IMR-90 (cell line): ENCODE measurements around the gene QKI. TPM values are rescaled to one million over a fixed set of nuclear protein-coding genes. Genes with fewer than 3 reads are reported as not detected.

Source experiments
- ATAC-seq: fragments of 200-7000 bp; cut with Tn5 transposase; 2 replicates; pipeline ENCODE4 v1.9.1; 2020; ENCODE audit warnings: low read depth, mild to moderate bottlenecking, moderate library complexity
- BruUV-seq: library from RNA; stranded (reverse); fragments of 400-500 nt; replicated peaks from 2 replicates; lab custom pipeline; 2021; lab: Mats Ljungman, UMichigan
- CTCF ChIA-PET: fragments of 300-600 bp; formaldehyde crosslinking; extraction: SDS; loops from one replicate; lab custom pipeline; 2021; ENCODE audit warnings: antibody characterized with exemption; lab: Yijun Ruan, JAX
- POLR2A ChIA-PET: fragments of 300-600 bp; sonication (Branson Sonifier 250); formaldehyde crosslinking; loops from one replicate; lab custom pipeline; 2022; ENCODE audit warnings: antibody characterized with exemption; ENCODE audit not compliant: unreplicated experiment; lab: Charles Lee
- DNase-seq: peaks from one replicate; pipeline ENCODE4 v3.0.0; 2013
- H2AFZ ChIP-seq: replicated peaks from 2 replicates; pipeline ENCODE3; 2013; ENCODE audit warnings: low read length, mild to moderate bottlenecking; ENCODE audit not compliant: poor library complexity
- H2AK5ac ChIP-seq: 2 replicates; pipeline ENCODE4 v1.6.1; 2013; ENCODE audit warnings: low read depth, low read length, inconsistent platforms
- H2AK9ac ChIP-seq: replicated peaks from 2 replicates; pipeline ENCODE3; 2013; ENCODE audit warnings: mild to moderate bottlenecking, low read depth, low read length, moderate library complexity; ENCODE audit not compliant: poor library complexity
- H2BK120ac ChIP-seq: 2 replicates; pipeline ENCODE4 v1.6.1; 2013; ENCODE audit warnings: low read depth, low read length, inconsistent platforms
- H2BK15ac ChIP-seq: 3 replicates; pipeline ENCODE4 v1.6.1; 2013; ENCODE audit warnings: low read depth, low read length, inconsistent platforms
- H2BK20ac ChIP-seq: 2 replicates; pipeline ENCODE4 v1.6.1; 2013; ENCODE audit warnings: low read depth, mild to moderate bottlenecking, inconsistent platforms, low read length, moderate library complexity
- H2BK5ac ChIP-seq: 2 replicates; pipeline ENCODE4 v1.6.1; 2013; ENCODE audit warnings: mild to moderate bottlenecking, low read depth, low read length, inconsistent platforms; ENCODE audit not compliant: poor library complexity, severe bottlenecking
- H3K14ac ChIP-seq: replicated peaks from 2 replicates; pipeline ENCODE4 v1.6.1; 2013; ENCODE audit warnings: low read depth, low read length, inconsistent platforms
- H3K18ac ChIP-seq: 2 replicates; pipeline ENCODE4 v1.6.1; 2013; ENCODE audit warnings: low read depth, low read length, control low read depth
- H3K23ac ChIP-seq: 2 replicates; pipeline ENCODE4 v1.6.1; 2013; ENCODE audit warnings: low read depth, low read length, inconsistent platforms
- H3K27ac ChIP-seq: 2 replicates; pipeline ENCODE4 v1.5.1; 2013; ENCODE audit warnings: mild to moderate bottlenecking, control low read depth, low read length; ENCODE audit not compliant: insufficient read depth
- H3K27me3 ChIP-seq: 2 replicates; pipeline ENCODE4 v1.6.1; 2013; ENCODE audit warnings: low read length; ENCODE audit not compliant: control insufficient read depth, insufficient read depth
- H3K36me3 ChIP-seq: 2 replicates; pipeline ENCODE4 v1.6.1; 2013; ENCODE audit warnings: low read length, mixed read lengths; ENCODE audit not compliant: control insufficient read depth, insufficient read depth
- H3K4ac ChIP-seq: 2 replicates; pipeline ENCODE4 v1.6.1; 2013; ENCODE audit warnings: low read depth, low read length, inconsistent platforms
- H3K4me1 ChIP-seq: 2 replicates; pipeline ENCODE4 v1.6.1; 2013; ENCODE audit warnings: low read length, mixed read lengths; ENCODE audit not compliant: control insufficient read depth, insufficient read depth
- H3K4me2 ChIP-seq: 2 replicates; pipeline ENCODE4 v1.6.1; 2013; ENCODE audit warnings: low read depth, mild to moderate bottlenecking, control low read depth, low read length, moderate library complexity
- H3K4me3 ChIP-seq: 2 replicates; pipeline ENCODE4 v1.5.1; 2013; ENCODE audit warnings: low read depth, mild to moderate bottlenecking, control low read depth, low read length, moderate library complexity; ENCODE audit not compliant: insufficient read depth
- H3K56ac ChIP-seq: 2 replicates; pipeline ENCODE4 v1.6.1; 2013; ENCODE audit warnings: low read length, inconsistent platforms; ENCODE audit not compliant: insufficient read depth; ENCODE audit errors: extremely low read depth
- H3K79me1 ChIP-seq, 2 experiments: 2 replicates each; pipeline ENCODE4 v1.6.1; 2013; ENCODE audit warnings: low read length in 2 of 2, inconsistent platforms in 1 of 2, low read depth in 1 of 2
- H3K9ac ChIP-seq: 2 replicates; pipeline ENCODE4 v1.6.1; 2013; ENCODE audit warnings: low read depth, low read length, control low read depth
- H3K9me1 ChIP-seq: 2 replicates; pipeline ENCODE4 v1.6.1; 2013; ENCODE audit warnings: low read length, inconsistent platforms; ENCODE audit not compliant: insufficient read depth
- H3K9me3 ChIP-seq: 2 replicates; pipeline ENCODE4 v1.6.1; 2013; ENCODE audit warnings: low read length; ENCODE audit not compliant: control insufficient read depth, insufficient read depth
- H4K20me1 ChIP-seq: 2 replicates; pipeline ENCODE4 v1.6.1; 2013; ENCODE audit warnings: low read length, inconsistent platforms; ENCODE audit not compliant: insufficient read depth
- H4K5ac ChIP-seq: 2 replicates; pipeline ENCODE4 v1.6.1; 2013; ENCODE audit warnings: mild to moderate bottlenecking, low read depth, low read length, control low read depth
- H4K8ac ChIP-seq, 2 experiments: 2 replicates each; pipeline ENCODE4 v1.6.1; 2013; ENCODE audit warnings: low read depth in 2 of 2, low read length in 2 of 2, control low read depth in 1 of 2, inconsistent platforms in 1 of 2
- H4K91ac ChIP-seq: 2 replicates; pipeline ENCODE4 v1.6.1; 2013; ENCODE audit warnings: low read depth, low read length, inconsistent platforms; ENCODE audit not compliant: insufficient read depth
- RAD21 ChIP-seq: IDR thresholded peaks from 2 replicates; pipeline ENCODE4 v1.6.1; 2012; ENCODE audit warnings: low read length, improper control_type of control experiment
- WGBS, 2 experiments: methylation state at CpG; one replicate each; pipeline versions ENCODE4 v1.1.5 to v1.1.7; 2013; ENCODE audit warnings: missing lambda C conversion rate in 2 of 2; ENCODE audit not compliant: insufficient read length in 1 of 2; ENCODE audit errors: extremely low coverage in 2 of 2; 5-methylcytosine and 5-hydroxymethylcytosine counted together
- dilution Hi-C: fragments of 300-500 bp; cut with HindIII; formaldehyde crosslinking; loops from one replicate; pipeline ENCODE4 v1.14.3; 2018; ENCODE audit warnings: low sequenced_read_pairs; ENCODE audit not compliant: unreplicated experiment
- in situ Hi-C: fragments of 300-500 bp; cut with MboI; formaldehyde crosslinking; loops from 3 replicates; pipeline ENCODE4 v1.14.3; 2019; ENCODE audit warnings: low sequenced_read_pairs, inconsistent platforms, mixed read lengths
- intact Hi-C: fragments of 100-400 bp; cut with micrococcal nuclease; formaldehyde crosslinking; loops from 2 replicates; pipeline ENCODE4 v1.10.0; 2022
- polyA plus RNA-seq, 3 experiments: library from polyadenylated mRNA; depleted of rRNA; stranded (reverse); fragments of >200 nt; gene quantifications; 2 replicates each; pipeline ENCODE4 v1.2.3, GENCODE V29; 2012; ENCODE audit warnings: low replicate concordance in 1 of 3
- total RNA-seq: library from RNA; depleted of rRNA; stranded (reverse); fragments of >200 nt; gene quantifications from 2 replicates; pipeline ENCODE4 v1.2.3, GENCODE V29; 2012
- TF ChIP-seq, protein P1 (sequence below): fragments of 150-350 bp; IDR thresholded peaks from 2 replicates; pipeline ENCODE4 v1.6.1; 2017; ENCODE audit warnings: mild to moderate bottlenecking, antibody characterized with exemption, low read length, low read depth

Gene QKI
- total and polyA plus RNA-seq, 2 of the 4 experiments (the other 2 are of a cell fraction) = 112 to 232 TPM

DNA sequence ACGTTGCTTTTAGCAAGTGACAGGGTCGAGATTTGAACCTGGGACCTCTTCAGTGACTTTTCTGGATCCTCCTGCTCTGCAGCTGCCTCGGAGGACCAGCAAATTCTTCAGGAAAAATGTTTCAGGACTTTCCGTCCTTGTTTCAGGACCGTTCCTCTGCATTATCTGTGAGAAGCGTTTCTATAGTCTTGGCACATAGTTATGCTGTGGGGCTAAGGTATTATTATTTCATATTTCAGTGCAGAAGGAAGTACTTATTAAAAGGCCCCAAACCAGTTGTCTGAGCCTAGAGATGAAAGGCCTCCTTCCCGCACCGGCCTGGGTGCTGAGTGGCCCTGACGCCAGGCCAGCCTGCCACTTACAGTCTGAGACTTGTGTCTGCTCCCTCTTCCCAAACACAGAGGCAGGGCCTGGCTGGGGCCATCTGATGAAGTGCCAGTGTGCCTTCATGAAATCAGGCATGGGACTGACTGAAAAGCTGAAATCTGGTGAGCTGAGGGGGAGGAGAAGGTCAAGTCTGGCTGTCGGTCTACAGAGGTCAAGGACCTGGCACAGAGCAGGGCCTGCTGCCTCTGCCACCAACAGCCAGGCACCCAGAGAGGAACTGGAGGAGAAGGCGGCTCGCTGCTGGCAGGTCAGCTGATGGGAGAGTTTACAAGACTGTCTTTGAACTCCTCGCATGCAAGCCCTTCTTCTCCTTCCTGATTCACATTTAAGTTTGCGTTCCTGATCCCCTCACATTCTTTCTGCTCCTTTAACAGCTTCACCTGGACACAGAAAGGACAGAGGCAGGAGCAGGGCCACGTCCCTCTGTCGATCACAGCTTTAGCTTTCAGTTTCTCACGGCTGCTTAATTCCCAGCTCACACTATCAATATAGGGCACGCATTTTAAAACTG lies 8.9 kb upstream of the QKI start:
- Histone ChIP-seq H2BK120ac (peak overlapping the region; percentile 84), H4K20me1 (no peaks in the 10 kb centered on the region), H2AK9ac (peak overlapping the region; percentile 5), H3K18ac (peak overlapping the region; percentile 95), H2AK5ac (no peak overlapping the region), H3K9me3 (no peaks in the 10 kb centered on the region), H3K9ac (peak overlapping the region; percentile 92), H3K14ac (peak overlapping the region; percentile 82), H3K36me3 (no peaks in the 10 kb centered on the region), H2BK15ac (peak overlapping the region; percentile 82; the same call in 2 of the 3 replicates), H2BK5ac (peak overlapping the region; percentile 45), H3K4ac (peak overlapping the region; percentile 84), H4K8ac (peak overlapping the region; percentile 60 to 65), H3K4me1 (peaks cover 3% of the 10 kb centered on the region), H3K4me2 (peak overlapping the region; percentile 100), H4K5ac (peak overlapping the region; percentile 92), H3K4me3 (peak overlapping the region; percentile 53), H3K79me1 (no peaks in the 10 kb centered on the region), H3K9me1 (no peaks in the 10 kb centered on the region), H3K56ac (peak overlapping the region; percentile 46; the same call in 1 of the 2 replicates), H3K27ac (peak overlapping the region; percentile 91), H4K91ac (peak overlapping the region; percentile 67), H2AFZ (peak overlapping the region; percentile 91), H3K23ac (peak overlapping the region; percentile 57; the same call in 1 of the 2 replicates), H3K27me3 (no peaks in the 10 kb centered on the region), H2BK20ac (peak overlapping the region; percentile 70)
- TF ChIP-seq, protein P1, sequence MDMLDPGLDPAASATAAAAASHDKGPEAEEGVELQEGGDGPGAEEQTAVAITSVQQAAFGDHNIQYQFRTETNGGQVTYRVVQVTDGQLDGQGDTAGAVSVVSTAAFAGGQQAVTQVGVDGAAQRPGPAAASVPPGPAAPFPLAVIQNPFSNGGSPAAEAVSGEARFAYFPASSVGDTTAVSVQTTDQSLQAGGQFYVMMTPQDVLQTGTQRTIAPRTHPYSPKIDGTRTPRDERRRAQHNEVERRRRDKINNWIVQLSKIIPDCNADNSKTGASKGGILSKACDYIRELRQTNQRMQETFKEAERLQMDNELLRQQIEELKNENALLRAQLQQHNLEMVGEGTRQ = peak; percentile 29; the same call in 1 of the 2 replicates
- no peak for TF ChIP-seq RAD21
- in situ Hi-C loops (loop anchor here (25.0 kb wide), 1 partner anchor 1993 kb away; no protein-coding TSS in a partner anchor), dilution Hi-C loops (no loop called here), intact Hi-C loops (no loop called here)
- CTCF ChIA-PET = no interaction called here
- BruUV-seq = no TSS peak
- WGBS, 2 experiments = 42% methylated on average over 5 of the region's 18 CpGs; no CpG with 5 or more reads in 1 of the 2 experiments
- DNase-seq (no peak), ATAC-seq (peak; percentile 85)
- POLR2A ChIA-PET = no interaction called here
